ENCODE results near the gene DPF3. TPM values are rescaled to one million over a fixed set of nuclear protein-coding genes. Genes with fewer than 3 reads are reported as not detected.

DPF3 gene
- polyA plus RNA-seq, 4 donors: 1.0 to 2.4 (median 1.5) TPM

DNA sequence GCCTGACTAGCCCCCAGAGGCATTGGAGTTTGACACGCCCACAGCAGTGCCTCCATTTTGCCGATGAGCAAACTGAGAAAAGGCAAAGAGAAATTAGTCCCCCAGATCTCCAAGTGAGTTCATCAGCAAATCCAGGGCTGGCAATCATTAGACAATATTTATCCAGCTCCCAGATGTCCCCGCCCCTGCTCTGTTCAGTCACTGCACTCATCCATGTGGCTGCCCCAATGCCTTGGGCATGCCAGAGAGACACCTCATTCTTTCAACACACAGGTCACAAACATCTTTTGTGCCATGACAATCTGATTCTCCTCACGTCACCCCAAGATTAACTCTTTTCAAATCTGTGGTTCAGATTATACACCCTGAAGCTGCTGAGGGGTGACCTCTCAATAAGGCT, 43.5 kb downstream of the DPF3 start:
- H3K27ac ChIP-seq (ENCODE audit: low read depth in 1 of 3, low read length in 2 of 3): no peak overlapping the region
- H3K36me3 ChIP-seq (ENCODE audit: control insufficient read depth in 3 of 3, insufficient read depth in 2 of 3, low read depth in 1 of 3, low read length in 3 of 3): no peaks in the 10 kb centered on the region
- no peak for FAIRE-seq
- H3K4me1 ChIP-seq (ENCODE audit: control insufficient read depth in 3 of 3, insufficient read depth in 2 of 3, low read depth in 1 of 3, low read length in 2 of 3): peaks cover 0 to 6% (median 0%) of the 10 kb centered on the region in 3 donors
- WGBS, 3 donors: 60 to 76% (median 74%) methylated on average over 4 of the region's 4 CpGs
- H3K27me3 ChIP-seq (ENCODE audit: control insufficient read depth in 3 of 3, insufficient read depth in 3 of 3, low read length in 3 of 3): no peaks in the 10 kb centered on the region
- H3K9me3 ChIP-seq (ENCODE audit: control insufficient read depth in 2 of 2, insufficient read depth in 1 of 2, low read depth in 1 of 2, low read length in 1 of 2): no peaks in the 10 kb centered on the region
- no peak for DNase-seq
- H3K4me3 ChIP-seq (ENCODE audit: low read depth in 1 of 3, low read length in 3 of 3): no peak overlapping the region

DNA sequence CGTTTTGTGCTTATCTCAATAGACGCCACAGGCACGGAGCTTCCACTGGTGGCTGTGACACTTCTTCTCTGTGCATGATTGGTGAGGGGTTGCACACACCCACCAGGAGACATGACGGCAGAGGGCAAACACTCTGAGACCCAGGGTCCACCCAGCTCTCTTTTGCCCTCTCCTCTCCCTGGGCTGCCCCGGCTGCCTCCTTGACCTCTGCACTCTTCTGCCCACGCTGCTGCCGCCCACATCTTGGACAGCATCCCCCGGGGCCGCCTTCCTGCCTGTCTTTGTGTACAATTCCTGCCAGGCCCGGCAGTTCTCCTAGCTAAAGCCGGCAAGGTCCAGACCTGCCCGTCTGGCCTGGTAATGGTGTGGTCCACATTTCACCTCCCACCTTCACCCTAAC, 44.7 kb downstream of the DPF3 start:
- Histone ChIP-seq H3K27ac (ENCODE audit: low read depth in 1 of 3, low read length in 2 of 3) (no peak overlapping the region), H3K9me3 (ENCODE audit: control insufficient read depth in 2 of 2, insufficient read depth in 1 of 2, low read depth in 1 of 2, low read length in 1 of 2) (no peaks in the 10 kb centered on the region), H3K36me3 (ENCODE audit: control insufficient read depth in 3 of 3, insufficient read depth in 2 of 3, low read depth in 1 of 3, low read length in 3 of 3) (no peaks in the 10 kb centered on the region), H3K4me1 (ENCODE audit: control insufficient read depth in 3 of 3, insufficient read depth in 2 of 3, low read depth in 1 of 3, low read length in 2 of 3) (no peaks in the 10 kb centered on the region), H3K4me3 (ENCODE audit: low read depth in 1 of 3, low read length in 3 of 3) (no peak overlapping the region), H3K27me3 (ENCODE audit: control insufficient read depth in 3 of 3, insufficient read depth in 3 of 3, low read length in 3 of 3) (no peaks in the 10 kb centered on the region)
- WGBS, 3 donors: 39 to 58% (median 52%) methylated on average over 12 of the region's 12 CpGs
- no peak for FAIRE-seq
- no peak for DNase-seq

- H3K9me3 ChIP-seq (ENCODE audit: control insufficient read depth in 2 of 2, insufficient read depth in 1 of 2, low read depth in 1 of 2, low read length in 1 of 2): no peaks in the 10 kb centered on the region
- H3K4me3 ChIP-seq (ENCODE audit: low read depth in 1 of 3, low read length in 3 of 3): no peak overlapping the region
- H3K4me1 ChIP-seq (ENCODE audit: control insufficient read depth in 3 of 3, insufficient read depth in 2 of 3, low read depth in 1 of 3, low read length in 2 of 3): no peaks in the 10 kb centered on the region
- 93 to 98% (median 94%) methylated on average over 4 of the region's 4 CpGs for WGBS, 3 donors
- no peaks in the 10 kb centered on the region for H3K36me3 ChIP-seq (ENCODE audit: control insufficient read depth in 3 of 3, insufficient read depth in 2 of 3, low read depth in 1 of 3, low read length in 3 of 3)
- DNase-seq (no peak), FAIRE-seq (no peak)
- no peaks in the 10 kb centered on the region for H3K27me3 ChIP-seq (ENCODE audit: control insufficient read depth in 3 of 3, insufficient read depth in 3 of 3, low read length in 3 of 3)
- no peak overlapping the region for H3K27ac ChIP-seq (ENCODE audit: low read depth in 1 of 3, low read length in 2 of 3)
These were observed 46.2 kb downstream of the DPF3 start for GRCh38 chr14:72847721-72848120.

DNA sequence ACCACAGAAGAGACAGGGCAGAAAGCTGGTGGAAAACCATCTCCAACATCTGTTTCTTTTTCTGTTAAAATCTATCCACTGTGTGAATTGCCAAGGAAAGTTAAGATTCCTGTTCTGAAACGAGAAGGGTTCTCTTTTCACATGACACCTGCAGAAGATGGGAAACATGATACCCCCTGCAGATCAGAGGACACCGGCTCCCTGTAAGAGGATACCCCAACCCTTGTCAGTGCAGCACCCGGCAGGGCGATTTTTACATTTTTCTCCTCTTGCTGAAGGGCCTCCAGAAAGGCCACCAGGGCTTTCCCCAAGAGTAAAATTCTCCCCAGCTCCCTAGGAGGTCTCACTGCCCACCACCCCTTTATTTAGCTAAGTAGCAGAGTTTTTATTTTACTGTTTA, 48.2 kb downstream of the DPF3 start:
- Histone ChIP-seq H3K36me3 (ENCODE audit: control insufficient read depth in 3 of 3, insufficient read depth in 2 of 3, low read depth in 1 of 3, low read length in 3 of 3) (no peaks in the 10 kb centered on the region), H3K9me3 (ENCODE audit: control insufficient read depth in 2 of 2, insufficient read depth in 1 of 2, low read depth in 1 of 2, low read length in 1 of 2) (no peaks in the 10 kb centered on the region), H3K27me3 (ENCODE audit: control insufficient read depth in 3 of 3, insufficient read depth in 3 of 3, low read length in 3 of 3) (no peaks in the 10 kb centered on the region), H3K4me1 (ENCODE audit: control insufficient read depth in 3 of 3, insufficient read depth in 2 of 3, low read depth in 1 of 3, low read length in 2 of 3) (no peaks in the 10 kb centered on the region), H3K27ac (ENCODE audit: low read depth in 1 of 3, low read length in 2 of 3) (no peak overlapping the region), H3K4me3 (ENCODE audit: low read depth in 1 of 3, low read length in 3 of 3) (no peak overlapping the region)
- WGBS, 3 donors: 84 to 96% (median 95%) methylated on average over 4 of the region's 4 CpGs
- DNase-seq: no peak
- FAIRE-seq: no peak

DNA sequence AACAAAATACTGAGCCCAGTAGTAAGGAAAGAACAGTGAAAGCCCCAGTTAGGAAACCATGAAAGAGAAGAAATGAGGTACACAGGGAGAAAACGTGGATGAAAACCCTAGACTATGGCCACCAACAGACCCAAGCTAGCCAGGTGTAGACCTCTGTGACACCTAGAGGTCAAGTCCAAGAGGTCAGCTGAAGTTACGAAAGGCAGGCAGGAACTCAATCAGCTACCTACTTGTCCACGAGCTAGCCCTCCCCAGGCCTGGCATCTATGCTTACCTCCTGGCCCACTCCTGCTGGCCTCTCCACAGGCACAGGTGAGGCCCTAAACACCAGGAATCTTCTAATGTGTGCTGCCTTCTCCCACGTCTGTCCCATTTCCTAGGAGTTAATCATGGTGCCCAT, 48.7 kb downstream of the DPF3 start:
- no peaks in the 10 kb centered on the region for H3K9me3 ChIP-seq (ENCODE audit: control insufficient read depth in 2 of 2, insufficient read depth in 1 of 2, low read depth in 1 of 2, low read length in 1 of 2)
- H3K36me3 ChIP-seq (ENCODE audit: control insufficient read depth in 3 of 3, insufficient read depth in 2 of 3, low read depth in 1 of 3, low read length in 3 of 3): no peaks in the 10 kb centered on the region
- no peak overlapping the region for H3K27ac ChIP-seq (ENCODE audit: low read depth in 1 of 3, low read length in 2 of 3)
- H3K4me1 ChIP-seq (ENCODE audit: control insufficient read depth in 3 of 3, insufficient read depth in 2 of 3, low read depth in 1 of 3, low read length in 2 of 3): no peaks in the 10 kb centered on the region
- H3K4me3 ChIP-seq (ENCODE audit: low read depth in 1 of 3, low read length in 3 of 3): no peak overlapping the region
- FAIRE-seq: no peak
- DNase-seq: no peak
- H3K27me3 ChIP-seq (ENCODE audit: control insufficient read depth in 3 of 3, insufficient read depth in 3 of 3, low read length in 3 of 3): no peaks in the 10 kb centered on the region
- WGBS, 3 donors: 86 to 91% (median 88%) methylated on average over 4 of the region's 4 CpGs

DNA sequence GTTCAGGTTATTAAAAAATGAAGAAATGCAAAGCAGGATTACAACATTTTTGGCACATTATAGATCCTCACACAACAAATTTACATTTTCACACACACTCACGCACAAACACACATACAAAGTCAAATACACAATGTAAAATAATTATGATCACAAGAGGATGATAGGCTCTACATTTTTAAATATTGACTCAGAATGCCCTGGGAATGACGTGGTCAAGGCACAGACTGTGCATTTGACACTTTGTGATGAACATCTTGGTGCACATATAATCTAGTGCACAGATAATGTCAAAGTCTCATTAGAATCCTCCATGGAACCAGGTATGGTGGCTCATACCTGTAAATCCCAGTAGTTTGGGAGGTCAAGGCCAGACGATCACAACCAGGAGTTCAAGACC, 49.4 kb downstream of the DPF3 start:
- DNase-seq (no peak), FAIRE-seq (no peak)
- no peak overlapping the region for H3K27ac ChIP-seq (ENCODE audit: low read depth in 1 of 3, low read length in 2 of 3)
- 82 to 90% (median 87%) methylated on average over 3 of the region's 3 CpGs for WGBS, 3 donors
- H3K4me3 ChIP-seq (ENCODE audit: low read depth in 1 of 3, low read length in 3 of 3): no peak overlapping the region
- H3K9me3 ChIP-seq (ENCODE audit: control insufficient read depth in 2 of 2, insufficient read depth in 1 of 2, low read depth in 1 of 2, low read length in 1 of 2): no peaks in the 10 kb centered on the region
- no peaks in the 10 kb centered on the region for H3K36me3 ChIP-seq (ENCODE audit: control insufficient read depth in 3 of 3, insufficient read depth in 2 of 3, low read depth in 1 of 3, low read length in 3 of 3)
- H3K27me3 ChIP-seq (ENCODE audit: control insufficient read depth in 3 of 3, insufficient read depth in 3 of 3, low read length in 3 of 3): no peaks in the 10 kb centered on the region
- no peaks in the 10 kb centered on the region for H3K4me1 ChIP-seq (ENCODE audit: control insufficient read depth in 3 of 3, insufficient read depth in 2 of 3, low read depth in 1 of 3, low read length in 2 of 3)

DNA sequence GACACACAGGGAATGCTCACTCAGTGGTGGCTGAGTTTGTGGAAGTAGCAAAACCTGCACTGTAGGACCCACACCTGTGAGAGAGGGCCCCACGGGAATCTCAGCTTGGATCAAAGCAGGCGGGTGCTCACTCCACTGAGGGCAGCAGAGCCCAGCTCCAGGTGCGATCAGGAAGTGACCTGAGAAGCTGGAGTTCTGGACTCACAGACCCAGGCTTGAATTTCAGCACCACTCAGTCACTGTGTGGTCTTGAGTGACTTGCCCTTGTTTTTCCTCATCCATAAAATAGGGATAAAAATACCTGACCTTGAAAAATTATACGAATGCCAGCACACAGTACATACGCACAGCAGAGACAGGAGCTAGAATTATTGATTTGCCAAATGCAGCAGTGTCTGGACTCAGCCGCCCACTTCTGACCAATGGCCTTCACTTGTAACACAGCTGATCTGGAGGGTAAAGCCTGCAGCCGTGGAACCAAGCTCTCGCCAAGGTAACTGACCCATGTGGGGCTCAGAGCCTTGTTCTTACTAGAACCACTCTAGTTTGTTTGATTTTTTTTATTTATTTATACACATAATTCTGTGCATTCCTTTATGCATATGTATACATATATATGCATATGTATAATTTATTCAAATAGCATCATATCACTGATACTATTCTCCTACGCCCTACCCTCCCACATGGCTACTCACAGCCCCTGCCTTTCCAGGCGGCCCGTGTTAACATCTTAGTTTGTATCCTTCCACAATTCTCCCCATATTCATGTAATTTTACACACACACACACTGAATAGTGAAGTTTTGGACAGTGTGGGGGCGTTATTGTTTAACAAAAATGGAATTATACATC, 53.9 kb downstream of the DPF3 start:
- Histone ChIP-seq H3K36me3 (ENCODE audit: control insufficient read depth in 3 of 3, insufficient read depth in 2 of 3, low read depth in 1 of 3, low read length in 3 of 3) (no peaks in the 10 kb centered on the region), H3K4me1 (ENCODE audit: control insufficient read depth in 3 of 3, insufficient read depth in 2 of 3, low read depth in 1 of 3, low read length in 2 of 3) (no peaks in the 10 kb centered on the region), H3K27me3 (ENCODE audit: control insufficient read depth in 3 of 3, insufficient read depth in 3 of 3, low read length in 3 of 3) (no peaks in the 10 kb centered on the region), H3K4me3 (ENCODE audit: low read depth in 1 of 3, low read length in 3 of 3) (no peak overlapping the region), H3K27ac (ENCODE audit: low read depth in 1 of 3, low read length in 2 of 3) (no peak overlapping the region), H3K9me3 (ENCODE audit: control insufficient read depth in 2 of 2, insufficient read depth in 1 of 2, low read depth in 1 of 2, low read length in 1 of 2) (no peaks in the 10 kb centered on the region)
- DNase-seq (no peak), FAIRE-seq (no peak)
- WGBS, 3 donors: 85 to 88% (median 87%) methylated on average over 12 of the region's 12 CpGs

- 93 to 95% (median 93%) methylated on average over 12 of the region's 12 CpGs for WGBS, 3 donors
- no peak for FAIRE-seq
- Histone ChIP-seq H3K9me3 (ENCODE audit: control insufficient read depth in 2 of 2, insufficient read depth in 1 of 2, low read depth in 1 of 2, low read length in 1 of 2) (no peaks in the 10 kb centered on the region), H3K4me1 (ENCODE audit: control insufficient read depth in 3 of 3, insufficient read depth in 2 of 3, low read depth in 1 of 3, low read length in 2 of 3) (no peaks in the 10 kb centered on the region), H3K36me3 (ENCODE audit: control insufficient read depth in 3 of 3, insufficient read depth in 2 of 3, low read depth in 1 of 3, low read length in 3 of 3) (no peaks in the 10 kb centered on the region), H3K4me3 (ENCODE audit: low read depth in 1 of 3, low read length in 3 of 3) (no peak overlapping the region), H3K27ac (ENCODE audit: low read depth in 1 of 3, low read length in 2 of 3) (no peak overlapping the region), H3K27me3 (ENCODE audit: control insufficient read depth in 3 of 3, insufficient read depth in 3 of 3, low read length in 3 of 3) (no peaks in the 10 kb centered on the region)
- no peak for DNase-seq
These were observed 54.5 kb downstream of the DPF3 start for GRCh38 chr14:72839351-72839750.

DNA sequence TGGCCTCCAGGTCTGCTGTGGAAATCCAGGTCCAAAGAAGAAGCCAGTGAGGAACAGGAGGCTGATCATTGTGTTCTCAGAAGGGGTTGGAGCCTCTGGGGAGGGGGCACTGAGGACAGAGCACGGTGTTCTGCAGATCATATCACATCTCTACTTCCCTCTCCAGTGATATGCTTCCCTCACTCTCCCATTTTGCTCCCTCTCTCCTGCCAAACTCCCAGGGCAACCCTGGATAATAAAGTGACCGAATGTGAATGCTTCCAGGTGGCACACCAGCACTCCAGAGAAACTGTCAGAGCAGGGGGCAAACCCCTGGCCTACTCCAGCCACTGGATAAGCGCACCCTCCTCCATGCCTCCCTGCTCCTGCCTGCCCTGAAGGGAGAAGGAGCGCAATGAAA, 57.8 kb downstream of the DPF3 start:
- 74 to 80% (median 80%) methylated on average over 4 of the region's 4 CpGs for WGBS, 3 donors
- no peaks in the 10 kb centered on the region for H3K36me3 ChIP-seq (ENCODE audit: control insufficient read depth in 3 of 3, insufficient read depth in 2 of 3, low read depth in 1 of 3, low read length in 3 of 3)
- no peak overlapping the region for H3K27ac ChIP-seq (ENCODE audit: low read depth in 1 of 3, low read length in 2 of 3)
- FAIRE-seq (no peak), DNase-seq (no peak)
- no peaks in the 10 kb centered on the region for H3K27me3 ChIP-seq (ENCODE audit: control insufficient read depth in 3 of 3, insufficient read depth in 3 of 3, low read length in 3 of 3)
- H3K9me3 ChIP-seq (ENCODE audit: control insufficient read depth in 2 of 2, insufficient read depth in 1 of 2, low read depth in 1 of 2, low read length in 1 of 2): no peaks in the 10 kb centered on the region
- H3K4me1 ChIP-seq (ENCODE audit: control insufficient read depth in 3 of 3, insufficient read depth in 2 of 3, low read depth in 1 of 3, low read length in 2 of 3): peaks cover 0 to 4% (median 0%) of the 10 kb centered on the region in 3 donors
- H3K4me3 ChIP-seq (ENCODE audit: low read depth in 1 of 3, low read length in 3 of 3): no peak overlapping the region

Data from small intestine (tissue), 7 donors.